Measurements from ENCODE around the gene USP53. TPM values are rescaled to one million over a fixed set of nuclear protein-coding genes. Genes with fewer than 3 reads are reported as not detected.

The USP53 gene
- polyA plus RNA-seq, 2 of the 4 experiments (the other 2 are of a cell fraction) = 10.2 to 50.7 TPM

DNA sequence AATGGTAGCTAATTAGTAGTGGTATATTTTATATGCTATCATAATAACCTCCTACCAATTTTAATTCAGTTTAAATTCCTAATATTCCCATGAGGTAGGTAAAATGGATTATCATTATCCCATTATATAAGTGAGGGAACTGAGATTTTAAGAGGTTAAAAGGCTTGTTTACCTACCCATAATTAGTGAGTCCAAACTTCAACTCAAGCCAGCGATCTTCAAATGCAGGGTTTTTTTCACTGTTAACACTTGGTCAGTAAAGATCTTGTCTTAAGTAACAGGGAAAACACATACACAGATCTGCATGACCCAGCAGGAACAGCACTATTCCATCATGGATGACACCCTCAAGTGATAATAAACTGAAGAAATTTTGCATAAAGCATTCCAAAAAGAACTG lies 78.1 kb downstream of the USP53 start:
- ATAC-seq = no peak
- 90% methylated on average over 1 of the region's 1 CpG for WGBS (ENCODE audit: missing lambda C conversion rate)
- no peak for DNase-seq (ENCODE audit: low read depth in 1 of 2, low spot score in 1 of 2)
- H3K4me3 ChIP-seq = no peak overlapping the region
- H3K9me3 ChIP-seq = no peaks in the 10 kb centered on the region
- H3K27ac ChIP-seq = no peak overlapping the region
- no peak for TF ChIP-seq ZC3H11A (IDR thresholded peaks at IDR 0.05)
- TF ChIP-seq ESRRA (IDR thresholded peaks at IDR 0.05; ENCODE audit: borderline replicate concordance, low read length) = no peak
- H3K4me2 ChIP-seq = no peak overlapping the region
- peaks cover 11% of the 10 kb centered on the region; the same call in 2 of the 3 replicates for H3K4me1 ChIP-seq
- CTCF ChIA-PET = interaction anchor here (1.2 to 1.4 kb wide), 2 partner anchors 248 to 308 kb away, joined by 3 read pairs; no protein-coding TSS in a partner anchor
- FAIRE-seq = no peak
- POLR2A ChIA-PET = interaction anchor here (1.1 to 1.4 kb wide), 2 partner anchors 9 to 78 kb away, joined by 3 to 4 read pairs; partner anchors contain the start of gene USP53

DNA sequence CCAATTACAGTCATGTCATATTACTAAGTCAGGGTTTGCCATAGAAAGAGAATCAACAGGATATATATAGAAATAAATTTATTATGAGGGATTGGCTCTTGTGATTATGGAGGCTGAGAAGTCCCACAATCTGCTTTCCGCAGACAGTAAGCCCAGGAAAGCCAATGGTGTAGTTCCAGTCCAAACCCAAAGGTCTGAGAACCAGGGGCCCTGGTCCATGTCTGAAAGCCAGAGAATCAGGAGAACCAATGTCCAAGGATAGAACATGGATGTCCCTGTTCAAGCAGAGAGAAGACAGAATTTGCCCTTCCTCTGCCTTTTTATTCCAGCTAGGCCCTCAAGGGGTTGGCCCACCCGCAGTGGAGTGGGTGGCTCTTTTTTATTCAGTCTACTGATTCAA lies 83.8 kb downstream of the USP53 start:
- Histone ChIP-seq H3K9me3 (no peaks in the 10 kb centered on the region), H3K4me1 (peaks cover 13% of the 10 kb centered on the region; the same call in 2 of the 3 replicates), H3K4me3 (no peak overlapping the region), H3K27ac (no peak overlapping the region), H3K4me2 (no peak overlapping the region)
- CTCF ChIA-PET = no interaction called here
- FAIRE-seq (no peak), DNase-seq (ENCODE audit: low read depth in 1 of 2, low spot score in 1 of 2) (no peak), ATAC-seq (no peak)
- TF ChIP-seq ESRRA (IDR thresholded peaks at IDR 0.05; ENCODE audit: borderline replicate concordance, low read length) (no peak), KDM5A (IDR thresholded peaks at IDR 0.05) (no peak), ZFP36 (IDR thresholded peaks at IDR 0.05; ENCODE audit: borderline replicate concordance, partially characterized antibody) (no peak), MYC (IDR thresholded peaks at IDR 0.05; ENCODE audit: borderline replicate concordance, low read length) (no peak), TFCP2L1 (CRISPR knock-in tag; IDR thresholded peaks at IDR 0.05) (no peak), CEBPB (IDR thresholded peaks at IDR 0.05) (no peak), ZSCAN20 (CRISPR knock-in tag; IDR thresholded peaks at IDR 0.05) (no peak), KDM1A (IDR thresholded peaks at IDR 0.05; ENCODE audit: low read depth) (no peak), FOXS1 (CRISPR knock-in tag; IDR thresholded peaks at IDR 0.05) (no peak), JUN (IDR thresholded peaks at IDR 0.05) (no peak), ZNF302 (CRISPR knock-in tag; IDR thresholded peaks at IDR 0.05) (no peak)
- TF ChIP-seq, protein P1, sequence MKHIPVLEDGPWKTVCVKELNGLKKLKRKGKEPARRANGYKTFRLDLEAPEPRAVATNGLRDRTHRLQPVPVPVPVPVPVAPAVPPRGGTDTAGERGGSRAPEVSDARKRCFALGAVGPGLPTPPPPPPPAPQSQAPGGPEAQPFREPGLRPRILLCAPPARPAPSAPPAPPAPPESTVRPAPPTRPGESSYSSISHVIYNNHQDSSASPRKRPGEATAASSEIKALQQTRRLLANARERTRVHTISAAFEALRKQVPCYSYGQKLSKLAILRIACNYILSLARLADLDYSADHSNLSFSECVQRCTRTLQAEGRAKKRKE (CRISPR knock-in tag; IDR thresholded peaks at IDR 0.05; ENCODE audit: low read depth) = no peak
- TF ChIP-seq, protein P2, sequence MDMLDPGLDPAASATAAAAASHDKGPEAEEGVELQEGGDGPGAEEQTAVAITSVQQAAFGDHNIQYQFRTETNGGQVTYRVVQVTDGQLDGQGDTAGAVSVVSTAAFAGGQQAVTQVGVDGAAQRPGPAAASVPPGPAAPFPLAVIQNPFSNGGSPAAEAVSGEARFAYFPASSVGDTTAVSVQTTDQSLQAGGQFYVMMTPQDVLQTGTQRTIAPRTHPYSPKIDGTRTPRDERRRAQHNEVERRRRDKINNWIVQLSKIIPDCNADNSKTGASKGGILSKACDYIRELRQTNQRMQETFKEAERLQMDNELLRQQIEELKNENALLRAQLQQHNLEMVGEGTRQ (IDR thresholded peaks at IDR 0.05) = no peak
- TF ChIP-seq, protein P3, sequence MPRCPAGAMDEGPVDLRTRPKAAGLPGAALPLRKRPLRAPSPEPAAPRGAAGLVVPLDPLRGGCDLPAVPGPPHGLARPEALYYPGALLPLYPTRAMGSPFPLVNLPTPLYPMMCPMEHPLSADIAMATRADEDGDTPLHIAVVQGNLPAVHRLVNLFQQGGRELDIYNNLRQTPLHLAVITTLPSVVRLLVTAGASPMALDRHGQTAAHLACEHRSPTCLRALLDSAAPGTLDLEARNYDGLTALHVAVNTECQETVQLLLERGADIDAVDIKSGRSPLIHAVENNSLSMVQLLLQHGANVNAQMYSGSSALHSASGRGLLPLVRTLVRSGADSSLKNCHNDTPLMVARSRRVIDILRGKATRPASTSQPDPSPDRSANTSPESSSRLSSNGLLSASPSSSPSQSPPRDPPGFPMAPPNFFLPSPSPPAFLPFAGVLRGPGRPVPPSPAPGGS (IDR thresholded peaks at IDR 0.05) = no peak
- POLR2A ChIA-PET = interaction anchor here (0.7 kb wide), 1 partner anchor 332 kb away, joined by 3 read pairs; the partner anchor contains the start of gene PDE5A
- WGBS (ENCODE audit: missing lambda C conversion rate) = 92% methylated on average over 2 of the region's 2 CpGs

DNA sequence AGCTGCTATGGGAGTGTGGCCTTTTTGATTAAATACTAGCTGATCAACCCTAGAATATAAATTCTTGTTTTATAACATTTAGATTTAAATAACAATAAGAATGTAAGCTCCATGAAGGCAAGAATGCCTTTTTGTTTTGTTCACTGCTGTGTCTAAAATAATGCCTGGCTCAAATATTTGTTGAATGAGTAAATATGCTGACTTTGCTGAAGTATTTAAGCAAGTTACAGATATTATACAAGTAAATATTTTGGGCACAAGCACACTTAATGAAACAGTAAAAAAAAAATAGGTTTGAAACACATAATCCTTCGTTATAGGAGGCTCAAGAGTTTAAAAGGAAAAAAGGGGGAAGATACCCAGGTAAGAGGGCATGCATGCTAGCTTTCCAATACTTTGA lies 85.3 kb downstream of the USP53 start:
- FAIRE-seq (no peak), ATAC-seq (no peak), DNase-seq (ENCODE audit: low read depth in 1 of 2, low spot score in 1 of 2) (no peak)
- CTCF ChIA-PET = interaction anchor here (0.6 to 3.2 kb wide), 4 partner anchors 8 to 316 kb away, joined by 3 to 10 read pairs (median 3); no protein-coding TSS in a partner anchor
- no peak overlapping the region for H3K27ac ChIP-seq
- H3K4me2 ChIP-seq = peak overlapping the region; percentile 93; the same call in 2 of the 3 replicates
- TF ChIP-seq CBX2 (IDR thresholded peaks at IDR 0.05; ENCODE audit: borderline replicate concordance, low read depth) (no peak), MAFK (IDR thresholded peaks at IDR 0.05; ENCODE audit: partially characterized antibody) (peak; percentile 61)
- POLR2A ChIA-PET = no interaction called here
- no peaks in the 10 kb centered on the region for H3K9me3 ChIP-seq
- peaks cover 13% of the 10 kb centered on the region; the same call in 2 of the 3 replicates for H3K4me1 ChIP-seq
- WGBS (ENCODE audit: missing lambda C conversion rate) = 92% methylated on average over 1 of the region's 1 CpG
- no peak overlapping the region for H3K4me3 ChIP-seq

Data from A549 (cell line).